Measurements from ENCODE around the gene KPNA3. TPM values are rescaled to one million over a fixed set of nuclear protein-coding genes. Genes with fewer than 3 reads are reported as not detected.
"Not testable (repeated sequence)": the region's sequence is repeated elsewhere in the genome, so short reads cannot be mapped to it uniquely, and the experiment has no call there.

KPNA3 gene
- total and polyA plus RNA-seq, 2 donors (not counting 3 experiments of a cell fraction or from before 2014, with no cell fraction given): 19.6 to 60.4 TPM

GRCh38 chr13:49821216-49822009 lies 28.9 kb upstream of the KPNA3 start:
- no peaks in the 10 kb centered on the region for H3K36me3 ChIP-seq (ENCODE audit: control insufficient read depth in 2 of 2, extremely low read depth in 1 of 2, insufficient read depth in 2 of 2, low read length in 2 of 2)
- no peak for FAIRE-seq
- H3K9me3 ChIP-seq (replicated peaks; ENCODE audit: control insufficient read depth, insufficient read depth, low read length): no peaks in the 10 kb centered on the region
- ChIA-PET POLR2A (no interaction called here), CTCF (no interaction called here)
- BruUV-seq (replicated peaks): no TSS peak
- H4K20me1 ChIP-seq (replicated peaks; ENCODE audit: control insufficient read depth, extremely low read depth, insufficient read depth, low read length): no peaks in the 10 kb centered on the region
- no peak overlapping the region for H3K9ac ChIP-seq (replicated peaks; ENCODE audit: extremely low read depth, insufficient read depth, low read length)
- no peak overlapping the region for H3K27ac ChIP-seq (ENCODE audit: insufficient read depth, low read depth, low read length)
- H3K79me2 ChIP-seq (ENCODE audit: control insufficient read depth, insufficient read depth, low read length): no peaks in the 10 kb centered on the region
- intact Hi-C loops (cut with micrococcal nuclease) (no loop called here), dilution Hi-C loops (cut with MboI; ENCODE audit: extremely low pct_ligation_motif_present, low sequenced_read_pairs) (no loop called here)
- no peak overlapping the region for H3K4me2 ChIP-seq (ENCODE audit: insufficient read depth, low read length)
- H3K4me1 ChIP-seq (ENCODE audit: control insufficient read depth, extremely low read depth, insufficient read depth, low read length): no peaks in the 10 kb centered on the region
- no peak for DNase-seq (ENCODE audit: low read depth, low spot score)
- no peak for TF ChIP-seq GATA2 (IDR thresholded peaks at IDR 0.05; ENCODE audit: insufficient read depth, insufficient read length, low read depth, low read length)
- no peak for TF ChIP-seq MYC (IDR thresholded peaks at IDR 0.05; ENCODE audit: low read depth, low read length)
- TF ChIP-seq JUN (IDR thresholded peaks at IDR 0.05; ENCODE audit: borderline replicate concordance, insufficient read depth, insufficient read length, low read depth): no peak
- TF ChIP-seq EZH2 (IDR thresholded peaks at IDR 0.05; ENCODE audit: borderline replicate concordance, low read depth, low read length, severe bottlenecking): no peak
- TF ChIP-seq, protein P1, sequence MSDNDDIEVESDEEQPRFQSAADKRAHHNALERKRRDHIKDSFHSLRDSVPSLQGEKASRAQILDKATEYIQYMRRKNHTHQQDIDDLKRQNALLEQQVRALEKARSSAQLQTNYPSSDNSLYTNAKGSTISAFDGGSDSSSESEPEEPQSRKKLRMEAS (IDR thresholded peaks at IDR 0.05; ENCODE audit: insufficient read depth, insufficient read length): no peak
- no peaks in the 10 kb centered on the region for H3K9me1 ChIP-seq (replicated peaks; ENCODE audit: control insufficient read depth, extremely low read depth, insufficient read depth, low read length)
- H2AFZ ChIP-seq (ENCODE audit: low read depth, low read length): no peak overlapping the region
- no peak overlapping the region for H3K4me3 ChIP-seq (replicated peaks in 1 of 3; ENCODE audit: insufficient read depth in 1 of 3, low read depth in 1 of 3, low read length in 3 of 3)
- peaks cover 17 to 19% of the 10 kb centered on the region in 2 experiments for H3K27me3 ChIP-seq (ENCODE audit: control insufficient read depth in 2 of 2, insufficient read depth in 2 of 2, low read length in 2 of 2)

GRCh38 chr13:49820591-49821215 lies 28.2 kb upstream of the KPNA3 start:
- H3K79me2 ChIP-seq (ENCODE audit: control insufficient read depth, insufficient read depth, low read length): no peaks in the 10 kb centered on the region
- no TSS peak for BruUV-seq (replicated peaks)
- intact Hi-C loops (cut with micrococcal nuclease): no loop called here

GRCh38 chr13:49816047-49816446 lies 23.6 kb upstream of the KPNA3 start:
- CTCF ChIA-PET: not testable (repeated sequence)

More at GRCh38 chr13:49820591-49821215, 28.2 kb upstream of the KPNA3 start:
- H3K4me1 ChIP-seq (ENCODE audit: control insufficient read depth, extremely low read depth, insufficient read depth, low read length): no peaks in the 10 kb centered on the region
- no peak overlapping the region for H3K9ac ChIP-seq (replicated peaks; ENCODE audit: extremely low read depth, insufficient read depth, low read length)
- no peak overlapping the region for H3K27ac ChIP-seq (ENCODE audit: insufficient read depth, low read depth, low read length)
- no peak for DNase-seq (ENCODE audit: low read depth, low spot score)
- peaks cover 18 to 19% of the 10 kb centered on the region in 2 experiments for H3K27me3 ChIP-seq (ENCODE audit: control insufficient read depth in 2 of 2, insufficient read depth in 2 of 2, low read length in 2 of 2)
- POLR2A ChIA-PET: interaction anchor here (0.6 kb wide), 1 partner anchor 28 kb away, joined by 3 read pairs; the partner anchor contains the start of gene KPNA3
- FAIRE-seq: no peak
- H3K4me3 ChIP-seq (replicated peaks in 1 of 3; ENCODE audit: insufficient read depth in 1 of 3, low read depth in 1 of 3, low read length in 3 of 3): no peak overlapping the region
- TF ChIP-seq JUN (IDR thresholded peaks at IDR 0.05; ENCODE audit: borderline replicate concordance, insufficient read depth, insufficient read length, low read depth): no peak
- H3K4me2 ChIP-seq (ENCODE audit: insufficient read depth, low read length): no peak overlapping the region
- dilution Hi-C loops (cut with MboI; ENCODE audit: extremely low pct_ligation_motif_present, low sequenced_read_pairs): no loop called here
- no peaks in the 10 kb centered on the region for H3K36me3 ChIP-seq (ENCODE audit: control insufficient read depth in 2 of 2, extremely low read depth in 1 of 2, insufficient read depth in 2 of 2, low read length in 2 of 2)
- CTCF ChIA-PET: no interaction called here
- no peak overlapping the region for H2AFZ ChIP-seq (ENCODE audit: low read depth, low read length)
- H4K20me1 ChIP-seq (replicated peaks; ENCODE audit: control insufficient read depth, extremely low read depth, insufficient read depth, low read length): no peaks in the 10 kb centered on the region
- no peaks in the 10 kb centered on the region for H3K9me3 ChIP-seq (replicated peaks; ENCODE audit: control insufficient read depth, insufficient read depth, low read length)
- H3K9me1 ChIP-seq (replicated peaks; ENCODE audit: control insufficient read depth, extremely low read depth, insufficient read depth, low read length): no peaks in the 10 kb centered on the region

More at GRCh38 chr13:49816047-49816446, 23.6 kb upstream of the KPNA3 start:
- H3K4me2 ChIP-seq (ENCODE audit: insufficient read depth, low read length); H3K9ac ChIP-seq (replicated peaks; ENCODE audit: extremely low read depth, insufficient read depth, low read length); H3K4me1 ChIP-seq (ENCODE audit: control insufficient read depth, extremely low read depth, insufficient read depth, low read length); dilution Hi-C loops (cut with MboI; ENCODE audit: extremely low pct_ligation_motif_present, low sequenced_read_pairs); intact Hi-C loops (cut with micrococcal nuclease); FAIRE-seq; H3K9me3 ChIP-seq (replicated peaks; ENCODE audit: control insufficient read depth, insufficient read depth, low read length); DNase-seq (ENCODE audit: low read depth, low spot score); H3K36me3 ChIP-seq (ENCODE audit: control insufficient read depth in 2 of 2, extremely low read depth in 1 of 2, insufficient read depth in 2 of 2, low read length in 2 of 2); H3K9me1 ChIP-seq (replicated peaks; ENCODE audit: control insufficient read depth, extremely low read depth, insufficient read depth, low read length); H3K27ac ChIP-seq (ENCODE audit: insufficient read depth, low read depth, low read length); H4K20me1 ChIP-seq (replicated peaks; ENCODE audit: control insufficient read depth, extremely low read depth, insufficient read depth, low read length); H2AFZ ChIP-seq (ENCODE audit: low read depth, low read length); H3K79me2 ChIP-seq (ENCODE audit: control insufficient read depth, insufficient read depth, low read length); H3K4me3 ChIP-seq (replicated peaks in 1 of 3; ENCODE audit: insufficient read depth in 1 of 3, low read depth in 1 of 3, low read length in 3 of 3); POLR2A ChIA-PET; BruUV-seq (replicated peaks): not testable (repeated sequence)
- H3K27me3 ChIP-seq (ENCODE audit: control insufficient read depth in 2 of 2, insufficient read depth in 2 of 2, low read length in 2 of 2): peaks cover 23 to 35% of the 10 kb centered on the region in 2 experiments
